ENCODE data around the gene ZNF512B. TPM values are rescaled to one million over a fixed set of nuclear protein-coding genes. Genes with fewer than 3 reads are reported as not detected.

The ZNF512B gene
- polyA plus RNA-seq, 2 of the 4 experiments (the other 2 are of a cell fraction), result 2.1 to 16.8 TPM

GRCh38 chr20:64003960-64004725, 34.4 kb upstream of the ZNF512B start:
- FAIRE-seq (no peak), DNase-seq (ENCODE audit: low read depth in 1 of 2, low spot score in 1 of 2) (no peak), ATAC-seq (no peak)
- H3K27ac ChIP-seq, result no peak overlapping the region
- CTCF ChIA-PET, result interaction anchor here (0.7 to 2.5 kb wide), 8 partner anchors 11 to 116 kb away, joined by 3 to 10 read pairs (median 4); partner anchors contain the start of gene PRPF6
- 90% methylated on average over 7 of the region's 7 CpGs for WGBS (ENCODE audit: missing lambda C conversion rate)
- TF ChIP-seq FOSL2 (IDR thresholded peaks at IDR 0.05), result no peak
- no peak for TF ChIP-seq FOSL2 (CRISPR knock-in tag; IDR thresholded peaks at IDR 0.05)
- no peak for TF ChIP-seq E2F6 (IDR thresholded peaks at IDR 0.05; ENCODE audit: borderline replicate concordance, low read depth)
- no peak for TF ChIP-seq TFCP2L1 (CRISPR knock-in tag; IDR thresholded peaks at IDR 0.05)
- no peak for TF ChIP-seq CTCF (IDR thresholded peaks at IDR 0.05)
- TF ChIP-seq NPAS2 (CRISPR knock-in tag; IDR thresholded peaks at IDR 0.05; ENCODE audit: borderline replicate concordance), result no peak
- no peak for TF ChIP-seq CBX2 (IDR thresholded peaks at IDR 0.05; ENCODE audit: borderline replicate concordance, low read depth)
- no peak for TF ChIP-seq ATOH8 (CRISPR knock-in tag; IDR thresholded peaks at IDR 0.05; ENCODE audit: low read depth)
- 0 out of 3 replicates have a peak, but pooled peaks cover 6% of the 10 kb centered on the region for H3K9me3 ChIP-seq
- no peak overlapping the region for H3K4me2 ChIP-seq
- POLR2A ChIA-PET, result no interaction called here
- H3K4me3 ChIP-seq, result no peak overlapping the region
- no peaks in the 10 kb centered on the region for H3K4me1 ChIP-seq

GRCh38 chr20:64001607-64002011, 31.9 kb upstream of the ZNF512B start:
- CTCF ChIA-PET, result interaction anchor here (1.1 to 2.6 kb wide), 3 partner anchors 21 to 56 kb away, joined by 3 to 14 read pairs (median 10); partner anchors contain the start of gene PRPF6
- WGBS (ENCODE audit: missing lambda C conversion rate), result 94% methylated on average over 11 of the region's 11 CpGs
- FAIRE-seq (no peak), ATAC-seq (no peak), DNase-seq (ENCODE audit: low read depth in 1 of 2, low spot score in 1 of 2) (no peak)
- TF ChIP-seq NPAS2 (CRISPR knock-in tag; IDR thresholded peaks at IDR 0.05; ENCODE audit: borderline replicate concordance) (no peak), ZNF302 (CRISPR knock-in tag; IDR thresholded peaks at IDR 0.05) (no peak), ZFP36 (IDR thresholded peaks at IDR 0.05; ENCODE audit: borderline replicate concordance, partially characterized antibody) (no peak), MYC (IDR thresholded peaks at IDR 0.05; ENCODE audit: borderline replicate concordance, low read length) (no peak), CTCF (IDR thresholded peaks at IDR 0.05) (no peak), SREBF2 (IDR thresholded peaks at IDR 0.05) (no peak), NR3C1 (IDR thresholded peaks at IDR 0.05) (no peak), MAFK (IDR thresholded peaks at IDR 0.05; ENCODE audit: partially characterized antibody) (no peak)
- Histone ChIP-seq H3K4me1 (no peaks in the 10 kb centered on the region), H3K4me3 (no peak overlapping the region), H3K4me2 (no peak overlapping the region), H3K9me3 (no peaks in the 10 kb centered on the region), H3K27ac (no peak overlapping the region)
- POLR2A ChIA-PET, result interaction anchor here (0.6 to 1.5 kb wide), 2 partner anchors 17 to 21 kb away, joined by 3 to 4 read pairs; partner anchors contain the start of gene PRPF6

- H3K27ac ChIP-seq, result no peak overlapping the region
- no peaks in the 10 kb centered on the region for H3K4me1 ChIP-seq
- ATAC-seq (peak in 1 of 2 experiments; percentile 25; a peak in 1 of 6 replicates), DNase-seq (ENCODE audit: low read depth in 1 of 2, low spot score in 1 of 2) (no peak), FAIRE-seq (no peak)
- no peak overlapping the region for H3K4me2 ChIP-seq
- ChIA-PET CTCF (interaction anchor here (1.0 to 2.6 kb wide), 4 partner anchors 14 to 57 kb away, joined by 3 to 14 read pairs (median 4); partner anchors contain the start of gene PRPF6), POLR2A (interaction anchor here (1.5 kb wide), 1 partner anchor 20 kb away, joined by 4 read pairs; the partner anchor contains the start of gene PRPF6)
- no peak overlapping the region for H3K4me3 ChIP-seq
- 95% methylated on average over 12 of the region's 12 CpGs for WGBS (ENCODE audit: missing lambda C conversion rate)
- no peaks in the 10 kb centered on the region for H3K9me3 ChIP-seq
- no peak for TF ChIP-seq MAX (IDR thresholded peaks at IDR 0.05)
- no peak for TF ChIP-seq CEBPB (IDR thresholded peaks at IDR 0.05)
- TF ChIP-seq EP300 (IDR thresholded peaks at IDR 0.05), result no peak
- no peak for TF ChIP-seq NR3C1 (IDR thresholded peaks at IDR 0.05)
- no peak for TF ChIP-seq POLR2A (IDR thresholded peaks at IDR 0.05; ENCODE audit: low read length)
- no peak for TF ChIP-seq CBX8 (IDR thresholded peaks at IDR 0.05)
- TF ChIP-seq CTCF (IDR thresholded peaks at IDR 0.05), result no peak
- TF ChIP-seq RAD21 (conservative IDR thresholded peaks at IDR 0.05 in 1 of 2, IDR thresholded peaks at IDR 0.05 in 1 of 2), result no peak
- no peak for TF ChIP-seq POLR2AphosphoS2 (conservative IDR thresholded peaks at IDR 0.05; ENCODE audit: low read length)
- TF ChIP-seq PHF8 (IDR thresholded peaks at IDR 0.05; ENCODE audit: borderline replicate concordance, low read depth), result no peak
- TF ChIP-seq FOXS1 (CRISPR knock-in tag; IDR thresholded peaks at IDR 0.05), result no peak
- TF ChIP-seq SMC3 (IDR thresholded peaks at IDR 0.05), result no peak
- TF ChIP-seq JUN (IDR thresholded peaks at IDR 0.05), result no peak
Observed at GRCh38 chr20:64000906-64001305, 31.2 kb upstream of the ZNF512B start.

All from A549 (cell line).